Spleen (tissue), 11 donors: ENCODE results near the gene BSCL2. TPM values are rescaled to one million over a fixed set of nuclear protein-coding genes. Genes with fewer than 3 reads are reported as not detected.

Experiments
- DNase-seq: peaks from one replicate; pipeline ENCODE4 v3.0.0-alpha.2; 2020
- H3K27ac ChIP-seq, 8 donors: fragments of 200-600 bp; sonication (generic) in 7 of 8; 1 replicate in 4 of 8; 2 replicates in 4 of 8; pipeline versions ENCODE4 v1.5.0 to v1.8.0; 2016 to 2021; ENCODE audit warnings: inconsistent platforms in 4 of 8, mild to moderate bottlenecking in 4 of 8, moderate library complexity in 1 of 8
- H3K27me3 ChIP-seq, 7 donors: fragments of 200-600 bp; sonication (generic) in 6 of 7; replicated peaks in 1 of 7; 1 replicate in 4 of 7; 2 replicates in 3 of 7; pipeline versions ENCODE4 v1.5.0 to v1.8.0; 2016 to 2021; ENCODE audit warnings: inconsistent platforms in 3 of 7, mild to moderate bottlenecking in 1 of 7
- H3K36me3 ChIP-seq, 6 donors: fragments of 200-600 bp; sonication (generic) in 5 of 6; 1 replicate in 4 of 6; 2 replicates in 2 of 6; pipeline versions ENCODE4 v1.5.0 to v1.8.0; 2016 to 2021; ENCODE audit warnings: inconsistent platforms in 2 of 6
- H3K4me1 ChIP-seq, 6 donors: fragments of 200-600 bp; sonication (generic) in 5 of 6; 1 replicate in 3 of 6; 2 replicates in 3 of 6; pipeline versions ENCODE4 v1.5.0 to v1.8.0; 2016 to 2021; ENCODE audit warnings: inconsistent platforms in 3 of 6
- H3K4me3 ChIP-seq, 8 donors: fragments of 200-600 bp; sonication (generic) in 7 of 8; 1 replicate in 4 of 8; 2 replicates in 4 of 8; pipeline versions ENCODE4 v1.5.0 to v1.8.0; 2016 to 2021; ENCODE audit warnings: inconsistent platforms in 4 of 8, mild to moderate bottlenecking in 4 of 8, moderate library complexity in 2 of 8
- H3K9me3 ChIP-seq, 8 donors: fragments of 200-600 bp; sonication (generic) in 7 of 8; 1 replicate in 4 of 8; 2 replicates in 4 of 8; pipeline versions ENCODE4 v1.5.0 to v1.8.0; 2016 to 2021; ENCODE audit warnings: inconsistent platforms in 4 of 8
- CTCF ChIP-seq, 11 experiments: fragments of 200-600 bp in 7 of 11; fragments of 450-650 bp in 4 of 11; sonication (generic) in 4 of 11; IDR thresholded peaks in 8 of 11; conservative IDR thresholded peaks in 3 of 11; 1 replicate in 7 of 11; 2 replicates in 4 of 11; pipeline versions ENCODE4 v1.4.0 to v1.8.0; 2016 to 2021; ENCODE audit warnings: antibody characterized with exemption in 11 of 11, inconsistent platforms in 4 of 11, mild to moderate bottlenecking in 1 of 11
- POLR2A ChIP-seq, 3 donors: fragments of 450-650 bp; IDR thresholded peaks; one replicate each; pipeline ENCODE4 v1.5.1; 2017; ENCODE audit warnings: antibody characterized with exemption in 3 of 3, mild to moderate bottlenecking in 1 of 3
- POLR2AphosphoS5 ChIP-seq, 3 donors: sonication (generic); formaldehyde crosslinking; IDR thresholded peaks; one replicate each; pipeline ENCODE4 v1.5.1; 2017; ENCODE audit warnings: antibody characterized with exemption in 3 of 3
- WGBS, 5 donors: extraction: QIAGEN DNeasy Blood & Tissue Kit in 3 of 5; methylation state at CpG; one replicate each; pipeline versions ENCODE4 v1.1.5 to v1.1.7; 2013 to 2018; 5-methylcytosine and 5-hydroxymethylcytosine counted together
- intact Hi-C: fragments of 100-400 bp; cut with DNase I; formaldehyde crosslinking; loops from one replicate; pipeline ENCODE4 v1.15.0; 2023; ENCODE audit warnings: low total_unique reads
- polyA plus RNA-seq, 3 donors: library from polyadenylated mRNA; stranded (reverse); fragments of 200-250 nt; gene quantifications; one replicate each; pipeline ENCODE4 v1.2.1, GENCODE V29; 2013
- total RNA-seq, 7 donors: library from RNA; depleted of rRNA in 3 of 7; stranded (reverse); fragments of >200 nt in 3 of 7; fragmentation: NEBNext Ultra II Directional in 4 of 7; extraction: Animal tissue kit (Norgen Biotek cat#: 25700) in 4 of 7; gene quantifications; one replicate each; pipeline versions ENCODE4 v1.1.0 to v1.2.1, GENCODE V29; 2016 to 2021
- donor health status: healthy with polysubstance abuse.
- donor health status: DM: no; HTN: no; CAD: no; lungs with moderate emphysema.
- donor health status: DM: no; HTN: no; CAD: no.
- donor health status: Bipolar disorder and iron deficiency.
- donor health status: healthy.
- donor health status: DM: no; HTN: no; CAD: no.
- donor health status: DM: yes; HTN: yes; CAD: no.

The BSCL2 gene
- total and polyA plus RNA-seq, 10 donors: 25.6 to 66.0 (median 43.0) TPM

- TF ChIP-seq CTCF (IDR thresholded peaks at IDR 0.05 in 8 of 11, conservative IDR thresholded peaks at IDR 0.05 in 3 of 11): no peak
- no peak for TF ChIP-seq POLR2A (IDR thresholded peaks at IDR 0.05)
- TF ChIP-seq POLR2AphosphoS5 (IDR thresholded peaks at IDR 0.05): no peak
- H3K27ac ChIP-seq: no peak within 1 kb of the TSS
- intact Hi-C loops: loop anchor here (10.0 kb wide), 2 partner anchors 265 to 295 kb away; no protein-coding TSS in a partner anchor
- peaks cover 6 to 23% (median 16%) of the 10 kb centered on the region in 7 donors for H3K27me3 ChIP-seq
- H3K36me3 ChIP-seq: peaks cover 3 to 52% (median 30%) of the 10 kb centered on the region in 6 donors
- H3K4me1 ChIP-seq: peaks cover 0 to 15% (median 6%) of the 10 kb centered on the region in 6 donors
- no peak within 1 kb of the TSS for H3K4me3 ChIP-seq
- 68 to 85% (median 78%) methylated on average over 11 of the region's 11 CpGs for WGBS, 5 donors
- no peak for DNase-seq
- H3K9me3 ChIP-seq: no peaks in the 10 kb centered on the region
These were observed 17.6 kb downstream of the BSCL2 start, which contains the start of gene LRRN4CL for GRCh38 chr11:62689421-62690183. Gene LRRN4CL (minus strand): TSS chr11:62689530. CDS start chr11:62688508, 1,022 bp downstream.

GRCh38 chr11:62688491-62688890 lies 18.7 kb downstream of the BSCL2 start:
- peaks cover 0 to 11% (median 4%) of the 10 kb centered on the region in 6 donors for H3K4me1 ChIP-seq
- H3K36me3 ChIP-seq: peaks cover 3 to 44% (median 29%) of the 10 kb centered on the region in 6 donors
- peaks cover 6 to 23% (median 16%) of the 10 kb centered on the region in 7 donors for H3K27me3 ChIP-seq
- TF ChIP-seq CTCF (IDR thresholded peaks at IDR 0.05 in 8 of 11, conservative IDR thresholded peaks at IDR 0.05 in 3 of 11) (no peak), POLR2A (IDR thresholded peaks at IDR 0.05) (no peak), POLR2AphosphoS5 (IDR thresholded peaks at IDR 0.05) (no peak)
- H3K9me3 ChIP-seq: no peaks in the 10 kb centered on the region
- H3K4me3 ChIP-seq: no peak overlapping the region
- intact Hi-C loops: no loop called here
- WGBS, 5 donors: 77 to 92% (median 86%) methylated on average over 1 of the region's 1 CpG
- no peak for DNase-seq
- no peak overlapping the region for H3K27ac ChIP-seq

GRCh38 chr11:62687508-62688396 lies 19.5 kb downstream of the BSCL2 start:
- Histone ChIP-seq H3K36me3 (peaks cover 3 to 36% (median 24%) of the 10 kb centered on the region in 6 donors), H3K9me3 (no peaks in the 10 kb centered on the region), H3K27me3 (peaks cover 6 to 23% (median 16%) of the 10 kb centered on the region in 7 donors), H3K27ac (no peak overlapping the region), H3K4me3 (peak overlapping the region in 5 of 8 donors; percentile 1 to 37 (median 13)), H3K4me1 (peaks cover 0 to 11% (median 4%) of the 10 kb centered on the region in 6 donors)
- intact Hi-C loops: no loop called here
- no peak for DNase-seq
- WGBS, 5 donors: 32 to 55% (median 36%) methylated on average over 44 to 74 of the region's 74 CpGs
- peak in 1 of 3 donors; percentile 36 for TF ChIP-seq POLR2AphosphoS5 (IDR thresholded peaks at IDR 0.05)
- no peak for TF ChIP-seq CTCF (IDR thresholded peaks at IDR 0.05 in 8 of 11, conservative IDR thresholded peaks at IDR 0.05 in 3 of 11)
